ENCODE data around the gene SPATA25. TPM values are rescaled to one million over a fixed set of nuclear protein-coding genes. Genes with fewer than 3 reads are reported as not detected.

Gene SPATA25
- total and polyA plus RNA-seq, 4 donors: 0.77 to 3.8 (median 1.6) TPM

GRCh38 chr20:45863543-45864470 is 23.6 kb downstream of the SPATA25 start:
- Histone ChIP-seq H3K36me3 (ENCODE audit: control insufficient read depth in 4 of 4, insufficient read depth in 4 of 4, low read length in 4 of 4) (no peaks in the 10 kb centered on the region), H3K27me3 (ENCODE audit: control insufficient read depth in 3 of 3, insufficient read depth in 3 of 3, low read length in 2 of 3) (no peaks in the 10 kb centered on the region), H3K4me3 (no peak overlapping the region), H3K9me3 (ENCODE audit: control insufficient read depth in 4 of 4, insufficient read depth in 3 of 4, low read length in 3 of 4) (no peaks in the 10 kb centered on the region), H3K9ac (ENCODE audit: insufficient read depth in 1 of 2, low read length in 2 of 2) (no peak overlapping the region), H3K27ac (ENCODE audit: low read depth in 1 of 2, low read length in 1 of 2) (no peak overlapping the region), H3K4me1 (ENCODE audit: control insufficient read depth in 5 of 5, insufficient read depth in 5 of 5, low read length in 5 of 5) (peaks cover 0 to 2% (median 0%) of the 10 kb centered on the region in 5 donors)
- WGBS, 2 donors: 90 to 91% methylated on average over 7 of the region's 7 CpGs
- TF ChIP-seq CTCF (IDR thresholded peaks at IDR 0.05; ENCODE audit: control extremely low read depth, extremely low read depth): no peak
- DNase-seq (no peak), ATAC-seq (ENCODE audit: insufficient read depth, low FRiP score) (no peak)

GRCh38 chr20:45861221-45862075 is 26.0 kb downstream of the SPATA25 start:
- DNase-seq (peak in 1 of 3 donors; percentile 13), ATAC-seq (ENCODE audit: insufficient read depth, low FRiP score) (no peak)
- Histone ChIP-seq H3K36me3 (ENCODE audit: control insufficient read depth in 4 of 4, insufficient read depth in 4 of 4, low read length in 4 of 4) (peaks cover 0 to 4% (median 0%) of the 10 kb centered on the region in 4 donors), H3K27me3 (ENCODE audit: control insufficient read depth in 3 of 3, insufficient read depth in 3 of 3, low read length in 2 of 3) (no peaks in the 10 kb centered on the region), H3K9me3 (ENCODE audit: control insufficient read depth in 4 of 4, insufficient read depth in 3 of 4, low read length in 3 of 4) (no peaks in the 10 kb centered on the region), H3K4me3 (no peak overlapping the region), H3K27ac (ENCODE audit: low read depth in 1 of 2, low read length in 1 of 2) (no peak overlapping the region), H3K4me1 (ENCODE audit: control insufficient read depth in 5 of 5, insufficient read depth in 5 of 5, low read length in 5 of 5) (peaks cover 2 to 11% (median 7%) of the 10 kb centered on the region in 5 donors), H3K9ac (ENCODE audit: insufficient read depth in 1 of 2, low read length in 2 of 2) (no peak overlapping the region)
- no peak for TF ChIP-seq CTCF (IDR thresholded peaks at IDR 0.05; ENCODE audit: control extremely low read depth, extremely low read depth)
- 92 to 96% methylated on average over 7 of the region's 7 CpGs for WGBS, 2 donors

GRCh38 chr20:45860560-45861220 is 26.7 kb downstream of the SPATA25 start:
- no peak for ATAC-seq (ENCODE audit: insufficient read depth, low FRiP score)
- WGBS, 2 donors: 63 to 78% methylated on average over 7 of the region's 7 CpGs
- TF ChIP-seq CTCF (IDR thresholded peaks at IDR 0.05; ENCODE audit: control extremely low read depth, extremely low read depth): no peak

More at GRCh38 chr20:45860560-45861220, 26.7 kb downstream of the SPATA25 start:
- no peaks in the 10 kb centered on the region for H3K9me3 ChIP-seq (ENCODE audit: control insufficient read depth in 4 of 4, insufficient read depth in 3 of 4, low read length in 3 of 4)
- H3K9ac ChIP-seq (ENCODE audit: insufficient read depth in 1 of 2, low read length in 2 of 2): no peak overlapping the region
- no peak overlapping the region for H3K27ac ChIP-seq (ENCODE audit: low read depth in 1 of 2, low read length in 1 of 2)
- DNase-seq: no peak
- H3K36me3 ChIP-seq (ENCODE audit: control insufficient read depth in 4 of 4, insufficient read depth in 4 of 4, low read length in 4 of 4): peaks cover 0 to 4% (median 0%) of the 10 kb centered on the region in 4 donors
- no peak overlapping the region for H3K4me3 ChIP-seq
- H3K27me3 ChIP-seq (ENCODE audit: control insufficient read depth in 3 of 3, insufficient read depth in 3 of 3, low read length in 2 of 3): no peaks in the 10 kb centered on the region
- H3K4me1 ChIP-seq (ENCODE audit: control insufficient read depth in 5 of 5, insufficient read depth in 5 of 5, low read length in 5 of 5): peaks cover 2 to 19% (median 12%) of the 10 kb centered on the region in 5 donors
